HepG2 (cell line): ENCODE results near the gene TFB1M. TPM values are rescaled to one million over a fixed set of nuclear protein-coding genes. Genes with fewer than 3 reads are reported as not detected.

Experiments
- CREB1 ChIP-seq, 2 experiments: fragments of 450-650 bp in 1 of 2; IDR thresholded peaks; 2 replicates each; pipeline ENCODE4 v1.6.1; 2016 to 2017; ENCODE audit warnings: control low read depth in 1 of 2, mild to moderate bottlenecking in 1 of 2, missing compliant biosample characterization in 1 of 2, missing genetic modification characterization in 1 of 2
- ELF1 ChIP-seq: sonication (generic); formaldehyde crosslinking; IDR thresholded peaks from 2 replicates; pipeline ENCODE4 v1.4.0; 2020; ENCODE audit warnings: missing genetic modification reagents
- EP300 ChIP-seq, 3 experiments: sonication (generic) in 1 of 3; formaldehyde crosslinking in 1 of 3; IDR thresholded peaks; 2 replicates each; pipeline versions ENCODE4 v1.5.1 to v1.6.1; 2011 to 2020; ENCODE audit warnings: low read depth in 2 of 3, low read length in 2 of 3, borderline replicate concordance in 1 of 3, improper control_type of control experiment in 1 of 3, mild to moderate bottlenecking in 1 of 3, missing genetic modification reagents in 1 of 3, moderate library complexity in 1 of 3
- GPBP1L1 ChIP-seq: sonication (generic); formaldehyde crosslinking; IDR thresholded peaks from 2 replicates; pipeline ENCODE4 v1.5.0; 2020; ENCODE audit warnings: mild to moderate bottlenecking, missing genetic modification reagents
- LRRFIP1 ChIP-seq: sonication (generic); formaldehyde crosslinking; conservative IDR thresholded peaks from 2 replicates; pipeline ENCODE4 v1.4.0; 2020; ENCODE audit warnings: missing genetic modification reagents
- MXD3 ChIP-seq: IDR thresholded peaks from 2 replicates; pipeline ENCODE4 v1.6.1; 2016; ENCODE audit warnings: mild to moderate bottlenecking, missing biosample characterization, missing genetic modification reagents
- PRDM4 ChIP-seq: sonication (generic); formaldehyde crosslinking; IDR thresholded peaks from 2 replicates; pipeline ENCODE4 v1.9.0; 2021; ENCODE audit warnings: missing genetic modification reagents, borderline replicate concordance
- PRMT3 ChIP-seq: sonication (generic); formaldehyde crosslinking; IDR thresholded peaks from 2 replicates; pipeline ENCODE4 v1.8.1; 2022; ENCODE audit warnings: low read depth, mild to moderate bottlenecking, moderate library complexity, missing genetic modification reagents, borderline replicate concordance
- RXRB ChIP-seq: IDR thresholded peaks from 2 replicates; pipeline ENCODE4 v1.6.1; 2016; ENCODE audit warnings: borderline replicate concordance, missing genetic modification reagents, missing compliant biosample characterization
- TRIM24 ChIP-seq: sonication (generic); formaldehyde crosslinking; IDR thresholded peaks from 2 replicates; pipeline ENCODE4 v1.8.0; 2022; ENCODE audit warnings: mild to moderate bottlenecking, missing genetic modification reagents
- YY1 ChIP-seq: IDR thresholded peaks from 2 replicates; pipeline ENCODE4 v1.6.1; 2011; ENCODE audit warnings: low read length, low read depth, moderate library complexity, mild to moderate bottlenecking; ENCODE audit not compliant: insufficient read depth, insufficient replicate concordance
- ZNF564 ChIP-seq: sonication (generic); formaldehyde crosslinking; IDR thresholded peaks from 2 replicates; pipeline ENCODE4 v1.8.1; 2023; ENCODE audit warnings: mild to moderate bottlenecking, missing genetic modification reagents
- ZNF607 ChIP-seq: sonication (generic); formaldehyde crosslinking; IDR thresholded peaks from 2 replicates; pipeline ENCODE4 v1.5.1; 2020; ENCODE audit warnings: missing genetic modification reagents, mild to moderate bottlenecking, borderline replicate concordance
- ZNF670 ChIP-seq: sonication (generic); formaldehyde crosslinking; IDR thresholded peaks from 2 replicates; pipeline ENCODE4 v1.8.0; 2022; ENCODE audit warnings: mild to moderate bottlenecking, missing genetic modification reagents, borderline replicate concordance
- ZNF776 ChIP-seq: sonication (generic); formaldehyde crosslinking; IDR thresholded peaks from 2 replicates; pipeline ENCODE4 v1.4.0; 2020; ENCODE audit warnings: mild to moderate bottlenecking, missing genetic modification reagents
- ZNF816 ChIP-seq: sonication (generic); formaldehyde crosslinking; IDR thresholded peaks from 2 replicates; pipeline ENCODE4 v1.8.0; 2022; ENCODE audit warnings: missing genetic modification reagents, mild to moderate bottlenecking, borderline replicate concordance
- polyA plus RNA-seq, 8 experiments: library from polyadenylated mRNA; depleted of rRNA in 3 of 8; stranded (reverse) in 7 of 8; unstranded in 1 of 8; fragments of >200 nt; fragmentation: Illumina TruSeq in 4 of 8; extraction: Trizol in 4 of 8; gene quantifications; 2 replicates each; pipeline versions ENCODE4 v1.2.1 to v1.2.3, GENCODE V29; 2011 to 2016; ENCODE audit warnings: low read depth in 4 of 8, missing spikeins in 1 of 8, mixed read lengths in 1 of 8; ENCODE audit not compliant: insufficient read depth in 1 of 8
- total RNA-seq, 5 experiments: library from RNA; depleted of rRNA; stranded (reverse); fragments of >200 nt; fragmentation: Illumina TruSeq; extraction: Trizol; gene quantifications; 2 replicates each; pipeline ENCODE4 v1.2.3, GENCODE V29; 2016; ENCODE audit warnings: low read depth in 1 of 5
- TF ChIP-seq, protein P1 (sequence below): sonication (generic); formaldehyde crosslinking; IDR thresholded peaks from 2 replicates; pipeline ENCODE4 v1.8.0; 2022; ENCODE audit warnings: mild to moderate bottlenecking, missing genetic modification reagents, moderate library complexity
- TF ChIP-seq, protein P2 (sequence below): sonication (generic); formaldehyde crosslinking; IDR thresholded peaks from 2 replicates; pipeline ENCODE4 v1.5.0; 2020; ENCODE audit warnings: missing genetic modification reagents, mild to moderate bottlenecking, borderline replicate concordance

TFB1M gene
- total and polyA plus RNA-seq, 2 of the 13 experiments (the other 11 are each of a cell fraction or from before 2014, with no cell fraction given): 91.4 to 122 TPM

DNA sequence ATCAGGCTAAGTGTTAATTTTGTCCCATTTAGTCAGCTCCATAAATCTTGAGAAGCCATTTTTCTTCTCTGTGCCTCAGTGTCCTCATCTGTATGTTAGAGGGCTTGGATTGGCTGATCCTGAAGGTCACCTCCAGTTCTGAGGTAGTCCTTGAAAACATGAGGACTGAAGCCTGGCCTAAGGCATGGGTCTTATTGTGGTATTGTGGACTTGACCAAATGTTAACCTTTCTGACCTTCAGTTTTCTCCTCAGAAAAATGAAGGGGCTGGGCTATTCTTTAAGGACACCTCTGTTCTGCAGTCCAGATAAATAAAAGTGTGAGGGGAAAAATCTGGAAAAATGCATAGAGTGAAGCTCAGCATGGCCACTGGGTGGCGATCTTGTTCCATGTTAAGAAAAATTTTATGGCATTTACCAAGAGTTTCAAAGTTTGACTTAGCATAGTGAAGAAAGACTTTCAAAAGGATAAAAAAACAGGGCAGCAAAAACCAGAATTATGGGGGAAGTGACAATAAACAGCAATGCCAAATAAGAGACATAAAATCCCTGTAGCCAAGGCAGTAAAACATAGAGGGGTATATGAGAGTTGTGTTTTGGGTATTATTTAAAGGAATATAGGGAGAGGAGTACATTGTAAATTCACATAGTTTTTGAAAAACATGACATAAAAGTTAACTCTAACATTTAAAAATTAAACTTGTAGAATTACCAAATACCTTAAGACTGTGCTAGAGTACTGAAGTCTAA is 13.2 kb upstream of the TFB1M start (continued):
- TF ChIP-seq, protein P1, sequence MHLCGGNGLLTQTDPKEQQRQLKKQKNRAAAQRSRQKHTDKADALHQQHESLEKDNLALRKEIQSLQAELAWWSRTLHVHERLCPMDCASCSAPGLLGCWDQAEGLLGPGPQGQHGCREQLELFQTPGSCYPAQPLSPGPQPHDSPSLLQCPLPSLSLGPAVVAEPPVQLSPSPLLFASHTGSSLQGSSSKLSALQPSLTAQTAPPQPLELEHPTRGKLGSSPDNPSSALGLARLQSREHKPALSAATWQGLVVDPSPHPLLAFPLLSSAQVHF (CRISPR knock-in tag): no peak
- TF ChIP-seq PRMT3 (CRISPR knock-in tag) (0 out of 2 replicates have a peak, but pooled peaks have one; percentile 18), ZNF776 (CRISPR knock-in tag) (no peak), ZNF564 (CRISPR knock-in tag) (no peak), RXRB (CRISPR knock-in tag) (0 out of 2 replicates have a peak, but pooled peaks have one; percentile 32), ZNF816 (CRISPR knock-in tag) (peak; percentile 84; the same call in 1 of the 2 replicates), MXD3 (CRISPR knock-in tag) (no peak), CREB1 (IDR thresholded peaks at IDR 0.05) (no peak), CREB1 (CRISPR knock-in tag; IDR thresholded peaks at IDR 0.05) (no peak; the same call in 1 of the 2 replicates), PRDM4 (CRISPR knock-in tag) (no peak), TRIM24 (CRISPR knock-in tag) (no peak), GPBP1L1 (CRISPR knock-in tag) (no peak), ELF1 (no peak), YY1 (no peak), ZNF670 (CRISPR knock-in tag) (0 out of 2 replicates have a peak, but pooled peaks have one; percentile 30), ZNF607 (CRISPR knock-in tag) (no peak), LRRFIP1 (no peak), EP300 (IDR thresholded peaks at IDR 0.05; ENCODE audit: low read depth in 2 of 2, low read length in 2 of 2) (peak in 1 of 2 experiments; percentile 60; a peak in 1 of 4 replicates), EP300 (CRISPR knock-in tag; IDR thresholded peaks at IDR 0.05; ENCODE audit: borderline replicate concordance) (peak; percentile 33; the same call in 1 of the 2 replicates)
- TF ChIP-seq, protein P2, sequence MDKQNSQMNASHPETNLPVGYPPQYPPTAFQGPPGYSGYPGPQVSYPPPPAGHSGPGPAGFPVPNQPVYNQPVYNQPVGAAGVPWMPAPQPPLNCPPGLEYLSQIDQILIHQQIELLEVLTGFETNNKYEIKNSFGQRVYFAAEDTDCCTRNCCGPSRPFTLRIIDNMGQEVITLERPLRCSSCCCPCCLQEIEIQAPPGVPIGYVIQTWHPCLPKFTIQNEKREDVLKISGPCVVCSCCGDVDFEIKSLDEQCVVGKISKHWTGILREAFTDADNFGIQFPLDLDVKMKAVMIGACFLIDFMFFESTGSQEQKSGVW (CRISPR knock-in tag): no peak
